Measurements from ENCODE around the gene CHMP4B. TPM values are rescaled to one million over a fixed set of nuclear protein-coding genes. Genes with fewer than 3 reads are reported as not detected.

The CHMP4B gene
- total RNA-seq, 1 experiment from 2014 or later: 203 TPM

DNA sequence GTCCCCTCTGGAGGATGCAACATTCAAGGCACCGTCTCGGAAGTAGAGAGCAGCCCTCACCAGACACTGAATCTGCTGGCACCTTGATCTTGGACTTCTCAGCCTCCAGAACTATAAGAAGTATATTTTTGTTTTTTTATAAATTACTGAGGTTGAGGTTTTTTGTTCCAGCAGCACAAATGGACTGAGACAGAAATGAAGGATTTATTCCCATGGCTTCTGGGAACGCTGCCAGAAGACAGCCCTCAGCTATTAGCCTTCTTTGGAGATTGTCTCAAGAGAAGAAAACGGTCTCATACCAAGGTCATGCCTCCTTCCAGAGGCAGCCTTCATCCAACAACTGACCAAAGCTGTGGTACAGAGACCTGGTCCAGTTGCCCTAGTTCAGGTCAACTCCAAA lies 85.4 kb downstream of the CHMP4B start:
- Histone ChIP-seq H3K4me1 (peaks cover 6% of the 10 kb centered on the region; the same call in 1 of the 2 replicates), H3K27me3 (replicated peaks; ENCODE audit: control insufficient read depth, insufficient read depth, low read length) (no peaks in the 10 kb centered on the region), H3K9me3 (no peaks in the 10 kb centered on the region), H3K36me3 (ENCODE audit: control insufficient read depth, insufficient read depth, low read length) (no peaks in the 10 kb centered on the region), H3K4me3 (ENCODE audit: low read depth, low read length) (no peak overlapping the region)
- peaks cover 5% of the 10 kb centered on the region for H3K4me1 Mint-ChIP-seq (ENCODE audit: low read depth, unreplicated experiment)
- intact Hi-C loops (cut with micrococcal nuclease; ENCODE audit: unreplicated experiment): no loop called here
- peaks cover 7% of the 10 kb centered on the region for H3K9me3 Mint-ChIP-seq (ENCODE audit: unreplicated experiment)
- CTCF ChIA-PET: interaction anchor here (0.6 kb wide), 1 partner anchor 31 kb away, joined by 3 read pairs; no protein-coding TSS in a partner anchor
- POLR2A ChIA-PET: no interaction called here
- H3K27ac Mint-ChIP-seq (ENCODE audit: unreplicated experiment): no peak overlapping the region
- no peaks in the 10 kb centered on the region for H3K36me3 Mint-ChIP-seq (ENCODE audit: insufficient read depth, unreplicated experiment)
- BruUV-seq (replicated peaks): no TSS peak
- no peak overlapping the region for H3K4me3 Mint-ChIP-seq (ENCODE audit: unreplicated experiment)
- no peak for DNase-seq
- peaks cover 13% of the 10 kb centered on the region for H3K27me3 Mint-ChIP-seq (ENCODE audit: insufficient read depth, unreplicated experiment)
- TF ChIP-seq CTCF (IDR thresholded peaks at IDR 0.05; ENCODE audit: insufficient read depth in 1 of 2, low read depth in 1 of 2, low read length in 1 of 2, severe bottlenecking in 1 of 2, unreplicated experiment in 1 of 2): no peak

- no peak for TF ChIP-seq CTCF (IDR thresholded peaks at IDR 0.05; ENCODE audit: insufficient read depth in 1 of 2, low read depth in 1 of 2, low read length in 1 of 2, severe bottlenecking in 1 of 2, unreplicated experiment in 1 of 2)
- H3K36me3 ChIP-seq (ENCODE audit: control insufficient read depth, insufficient read depth, low read length): no peaks in the 10 kb centered on the region
- Mint-ChIP-seq H3K27ac (ENCODE audit: unreplicated experiment) (no peak overlapping the region), H3K27me3 (ENCODE audit: insufficient read depth, unreplicated experiment) (peaks cover 11% of the 10 kb centered on the region), H3K4me1 (ENCODE audit: low read depth, unreplicated experiment) (peaks cover 5% of the 10 kb centered on the region), H3K4me3 (ENCODE audit: unreplicated experiment) (no peak overlapping the region), H3K9me3 (ENCODE audit: unreplicated experiment) (no peaks in the 10 kb centered on the region), H3K36me3 (ENCODE audit: insufficient read depth, unreplicated experiment) (no peaks in the 10 kb centered on the region)
- BruUV-seq (replicated peaks): no TSS peak
- H3K4me1 ChIP-seq: peaks cover 6% of the 10 kb centered on the region; the same call in 1 of the 2 replicates
- H3K4me3 ChIP-seq (ENCODE audit: low read depth, low read length): no peak overlapping the region
- no peaks in the 10 kb centered on the region for H3K27me3 ChIP-seq (replicated peaks; ENCODE audit: control insufficient read depth, insufficient read depth, low read length)
- POLR2A ChIA-PET: no interaction called here
- no peak for DNase-seq
- H3K9me3 ChIP-seq: no peaks in the 10 kb centered on the region
- CTCF ChIA-PET: interaction anchor here (0.6 kb wide), 1 partner anchor 131 kb away, joined by 4 read pairs; no protein-coding TSS in a partner anchor
- intact Hi-C loops (cut with micrococcal nuclease; ENCODE audit: unreplicated experiment): no loop called here
Observed at GRCh38 chr20:33897313-33897912, 86.3 kb downstream of the CHMP4B start.

DNA sequence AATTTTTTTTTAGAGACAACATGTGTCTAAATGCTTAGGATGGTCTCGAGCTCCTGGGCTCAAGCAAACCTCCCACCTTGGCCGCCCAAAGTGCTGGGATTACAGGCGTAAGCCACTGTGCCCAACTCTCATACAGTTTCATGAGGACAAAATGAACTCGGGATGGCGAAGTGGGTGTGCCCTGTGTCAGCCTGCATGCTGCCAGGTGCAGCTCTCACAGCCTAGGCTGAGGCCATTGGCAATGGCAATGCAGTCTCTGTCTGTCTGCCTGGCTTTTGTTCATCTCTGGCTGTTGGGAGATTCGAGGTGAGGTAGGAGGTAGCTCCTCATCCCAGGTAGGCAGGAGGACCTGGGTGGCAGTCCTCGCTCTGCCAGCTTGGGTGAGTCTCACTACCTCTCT lies 88.0 kb downstream of the CHMP4B start:
- BruUV-seq (replicated peaks): no TSS peak
- TF ChIP-seq CTCF (IDR thresholded peaks at IDR 0.05; ENCODE audit: insufficient read depth in 1 of 2, low read depth in 1 of 2, low read length in 1 of 2, severe bottlenecking in 1 of 2, unreplicated experiment in 1 of 2): no peak
- ChIA-PET CTCF (interaction anchor here (0.6 kb wide), 1 partner anchor 16 kb away, joined by 3 read pairs; no protein-coding TSS in a partner anchor), POLR2A (interaction anchor here (0.6 kb wide), 1 partner anchor 94 kb away, joined by 5 read pairs; no protein-coding TSS in a partner anchor)
- intact Hi-C loops (cut with micrococcal nuclease; ENCODE audit: unreplicated experiment): no loop called here
- Histone ChIP-seq H3K36me3 (ENCODE audit: control insufficient read depth, insufficient read depth, low read length) (no peaks in the 10 kb centered on the region), H3K9me3 (no peaks in the 10 kb centered on the region), H3K27me3 (replicated peaks; ENCODE audit: control insufficient read depth, insufficient read depth, low read length) (no peaks in the 10 kb centered on the region), H3K4me1 (peaks cover 6% of the 10 kb centered on the region; the same call in 1 of the 2 replicates), H3K4me3 (ENCODE audit: low read depth, low read length) (no peak overlapping the region)
- H3K4me1 Mint-ChIP-seq (ENCODE audit: low read depth, unreplicated experiment): no peaks in the 10 kb centered on the region
- H3K27me3 Mint-ChIP-seq (ENCODE audit: insufficient read depth, unreplicated experiment): peaks cover 14% of the 10 kb centered on the region
- DNase-seq: no peak
- no peak overlapping the region for H3K27ac Mint-ChIP-seq (ENCODE audit: unreplicated experiment)
- no peaks in the 10 kb centered on the region for H3K9me3 Mint-ChIP-seq (ENCODE audit: unreplicated experiment)
- H3K4me3 Mint-ChIP-seq (ENCODE audit: unreplicated experiment): no peak overlapping the region
- no peaks in the 10 kb centered on the region for H3K36me3 Mint-ChIP-seq (ENCODE audit: insufficient read depth, unreplicated experiment)

Measured in Caco-2 (cell line).